Adrenal gland (tissue), 12 donors: Measurements from ENCODE around the gene PDIK1L. TPM values are rescaled to one million over a fixed set of nuclear protein-coding genes. Genes with fewer than 3 reads are reported as not detected.

ENCODE experiments used
- DNase-seq, 7 donors: peaks; one replicate each; pipeline ENCODE4 v3.0.0-alpha.2; 2019 to 2020
- H3K27ac ChIP-seq, 5 donors: fragments of 200-600 bp; sonication (generic) in 4 of 5; 1 replicate in 3 of 5; 2 replicates in 2 of 5; pipeline versions ENCODE4 v1.5.1 to v1.8.0; 2016 to 2020; ENCODE audit warnings: mild to moderate bottlenecking in 1 of 5
- H3K27me3 ChIP-seq: fragments of 200-600 bp; 2 replicates; pipeline ENCODE4 v1.8.0; 2021
- H3K36me3 ChIP-seq, 2 donors: fragments of 200-600 bp; replicated peaks in 1 of 2; 1 replicate in 1 of 2; 2 replicates in 1 of 2; pipeline versions ENCODE4 v1.5.1 to v1.8.0; 2018 to 2022
- H3K4me1 ChIP-seq, 2 donors: fragments of 200-600 bp; replicated peaks in 1 of 2; 1 replicate in 1 of 2; 2 replicates in 1 of 2; pipeline versions ENCODE4 v1.5.1 to v1.8.0; 2018 to 2021
- H3K4me3 ChIP-seq, 4 donors: fragments of 200-600 bp; sonication (generic) in 3 of 4; one replicate each; pipeline ENCODE4 v1.5.1; 2016 to 2018
- H3K9me3 ChIP-seq, 3 donors: fragments of 200-600 bp; sonication (generic) in 1 of 3; replicated peaks in 1 of 3; 1 replicate in 2 of 3; 2 replicates in 1 of 3; pipeline versions ENCODE4 v1.5.1 to v1.8.0; 2016 to 2021
- POLR2A ChIP-seq, 2 donors: fragments of 450-650 bp; IDR thresholded peaks; one replicate each; pipeline ENCODE4 v1.6.1; 2017; ENCODE audit warnings: antibody characterized with exemption in 2 of 2, mild to moderate bottlenecking in 2 of 2, moderate library complexity in 1 of 2
- WGBS, 4 donors: extraction: QIAGEN DNeasy Blood & Tissue Kit in 2 of 4; methylation state at CpG; one replicate each; pipeline versions ENCODE4 v1.1.5 to v1.1.7; 2013 to 2017; 5-methylcytosine and 5-hydroxymethylcytosine counted together
- intact Hi-C, 2 donors: fragments of 100-400 bp; cut with DNase I; formaldehyde crosslinking; loops; one replicate each; pipeline versions ENCODE4 v1.14.1 to v1.15.0; 2022 to 2023
- polyA plus RNA-seq, 3 donors: library from polyadenylated mRNA; stranded (reverse); fragments of 200-250 nt in 2 of 3; fragments of 350-450 nt in 1 of 3; fragmentation: Illumina TruSeq in 1 of 3; extraction: RNeasy Lipid Tissue Mini Kit (QIAGEN cat#74804) in 1 of 3; gene quantifications; one replicate each; pipeline ENCODE4 v1.2.3, GENCODE V29; 2013 to 2014
- total RNA-seq, 9 donors: library from RNA; depleted of rRNA in 4 of 9; stranded (reverse); fragments of >200 nt in 4 of 9; fragments of 120-200 nt in 1 of 9; fragmentation: NEBNext Ultra II Directional in 1 of 9; extraction: Animal tissue kit (Norgen Biotek cat#: 25700) in 1 of 9; gene quantifications; one replicate each; pipeline versions ENCODE4 v1.1.0 to v1.2.4, GENCODE V29; 2013 to 2023
- TF ChIP-seq, protein P1 (sequence below), 6 experiments: fragments of 450-650 bp in 4 of 6; fragments of 200-600 bp in 2 of 6; sonication (generic) in 1 of 6; IDR thresholded peaks; 1 replicate in 5 of 6; 2 replicates in 1 of 6; pipeline versions ENCODE4 v1.5.1 to v1.8.0; 2016 to 2021; ENCODE audit warnings: antibody characterized with exemption in 6 of 6, mild to moderate bottlenecking in 2 of 6, moderate library complexity in 1 of 6
- donor health status: healthy with polysubstance abuse.
- donor health status: Bipolar disorder and iron deficiency.
- donor health status: DM: yes; HTN: yes; CAD: no.
- donor health status: DM: no; HTN: no; CAD: no.
- donor health status: DM: no; HTN: no; CAD: no.
- donor health status: DM: yes; HTN: yes; CAD: no.

The PDIK1L gene
- total and polyA plus RNA-seq, 12 donors, result 1.6 to 9.8 (median 7.2) TPM

DNA sequence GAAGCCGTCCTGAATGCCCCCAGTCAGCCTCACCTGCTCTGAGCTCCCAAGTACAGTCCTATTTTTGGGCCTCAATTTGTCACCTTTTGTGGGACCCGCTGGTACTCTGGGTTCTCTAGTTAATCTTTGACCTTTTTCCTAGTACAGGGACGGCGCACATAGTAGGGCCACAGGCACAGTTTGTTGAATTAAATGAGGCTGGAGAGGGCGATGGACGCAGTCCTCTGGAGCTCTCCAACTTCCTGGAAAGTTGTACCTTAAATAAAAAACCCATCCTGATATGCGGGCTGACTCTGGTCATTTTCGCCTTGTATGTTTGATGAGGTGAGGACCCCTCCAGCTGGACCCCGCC, 52.0 kb downstream of the PDIK1L start:
- WGBS, 4 donors, result 52 to 68% (median 65%) methylated on average over 9 of the region's 9 CpGs
- no peaks in the 10 kb centered on the region for H3K27me3 ChIP-seq
- no peaks in the 10 kb centered on the region for H3K36me3 ChIP-seq
- no peak for DNase-seq
- no peak for TF ChIP-seq POLR2A (IDR thresholded peaks at IDR 0.05)
- TF ChIP-seq, protein P1, sequence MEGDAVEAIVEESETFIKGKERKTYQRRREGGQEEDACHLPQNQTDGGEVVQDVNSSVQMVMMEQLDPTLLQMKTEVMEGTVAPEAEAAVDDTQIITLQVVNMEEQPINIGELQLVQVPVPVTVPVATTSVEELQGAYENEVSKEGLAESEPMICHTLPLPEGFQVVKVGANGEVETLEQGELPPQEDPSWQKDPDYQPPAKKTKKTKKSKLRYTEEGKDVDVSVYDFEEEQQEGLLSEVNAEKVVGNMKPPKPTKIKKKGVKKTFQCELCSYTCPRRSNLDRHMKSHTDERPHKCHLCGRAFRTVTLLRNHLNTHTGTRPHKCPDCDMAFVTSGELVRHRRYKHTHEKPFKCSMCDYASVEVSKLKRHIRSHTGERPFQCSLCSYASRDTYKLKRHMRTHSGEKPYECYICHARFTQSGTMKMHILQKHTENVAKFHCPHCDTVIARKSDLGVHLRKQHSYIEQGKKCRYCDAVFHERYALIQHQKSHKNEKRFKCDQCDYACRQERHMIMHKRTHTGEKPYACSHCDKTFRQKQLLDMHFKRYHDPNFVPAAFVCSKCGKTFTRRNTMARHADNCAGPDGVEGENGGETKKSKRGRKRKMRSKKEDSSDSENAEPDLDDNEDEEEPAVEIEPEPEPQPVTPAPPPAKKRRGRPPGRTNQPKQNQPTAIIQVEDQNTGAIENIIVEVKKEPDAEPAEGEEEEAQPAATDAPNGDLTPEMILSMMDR (IDR thresholded peaks at IDR 0.05), result no peak
- no peaks in the 10 kb centered on the region for H3K9me3 ChIP-seq
- H3K4me1 ChIP-seq, result peaks cover 10 to 15% of the 10 kb centered on the region in 2 donors
- no peak overlapping the region for H3K27ac ChIP-seq
- intact Hi-C loops, result loop anchor here in 1 of 2 donors (10.0 kb wide), 1 partner anchor 129 kb away; no protein-coding TSS in a partner anchor
- H3K4me3 ChIP-seq, result peak overlapping the region in 1 of 4 donors; percentile 72

DNA sequence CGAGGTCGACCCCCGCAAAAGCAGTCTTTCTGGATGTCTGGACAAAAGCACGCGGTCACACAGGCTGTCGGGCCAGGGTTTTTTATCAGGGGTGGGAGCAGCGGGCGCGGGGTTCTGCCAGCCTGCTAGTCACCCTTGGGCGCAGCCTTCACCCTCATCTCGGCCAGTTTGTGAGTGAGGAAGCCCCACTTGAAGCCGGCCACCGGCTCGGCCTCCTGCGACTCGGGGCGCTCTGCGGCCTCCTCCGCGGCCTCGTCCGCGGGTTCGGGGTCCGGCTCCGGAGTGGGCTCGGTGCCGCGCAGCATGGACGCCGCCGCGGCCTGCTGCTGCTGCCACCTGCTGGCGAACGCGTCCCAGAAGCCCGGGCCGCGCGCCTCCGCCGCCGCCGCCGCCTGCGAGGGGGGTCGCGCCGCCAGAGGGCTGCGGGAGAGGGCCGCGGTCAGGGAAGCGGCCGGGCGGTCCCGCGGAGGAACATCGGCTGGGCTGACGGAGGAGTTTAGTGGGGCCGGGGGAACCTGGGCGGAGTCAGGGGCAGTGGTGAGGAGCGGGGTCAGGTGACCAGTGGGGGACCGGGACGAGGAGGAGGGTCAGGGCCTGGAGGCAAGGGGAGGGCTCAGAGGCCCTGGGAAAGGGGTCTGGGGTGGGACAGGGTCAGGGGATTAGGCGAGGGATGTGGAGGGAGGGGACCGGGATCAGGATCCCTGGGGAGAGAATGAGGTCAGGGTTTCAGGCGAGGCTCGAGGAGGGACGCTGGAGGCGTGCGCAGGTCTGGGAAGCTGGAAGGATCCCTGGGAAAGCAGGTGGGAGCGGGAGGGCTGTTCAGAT, 52.6 kb downstream of the PDIK1L start:
- WGBS, 4 donors, result 8 to 16% (median 11%) methylated on average over 34 to 72 of the region's 72 CpGs

DNA sequence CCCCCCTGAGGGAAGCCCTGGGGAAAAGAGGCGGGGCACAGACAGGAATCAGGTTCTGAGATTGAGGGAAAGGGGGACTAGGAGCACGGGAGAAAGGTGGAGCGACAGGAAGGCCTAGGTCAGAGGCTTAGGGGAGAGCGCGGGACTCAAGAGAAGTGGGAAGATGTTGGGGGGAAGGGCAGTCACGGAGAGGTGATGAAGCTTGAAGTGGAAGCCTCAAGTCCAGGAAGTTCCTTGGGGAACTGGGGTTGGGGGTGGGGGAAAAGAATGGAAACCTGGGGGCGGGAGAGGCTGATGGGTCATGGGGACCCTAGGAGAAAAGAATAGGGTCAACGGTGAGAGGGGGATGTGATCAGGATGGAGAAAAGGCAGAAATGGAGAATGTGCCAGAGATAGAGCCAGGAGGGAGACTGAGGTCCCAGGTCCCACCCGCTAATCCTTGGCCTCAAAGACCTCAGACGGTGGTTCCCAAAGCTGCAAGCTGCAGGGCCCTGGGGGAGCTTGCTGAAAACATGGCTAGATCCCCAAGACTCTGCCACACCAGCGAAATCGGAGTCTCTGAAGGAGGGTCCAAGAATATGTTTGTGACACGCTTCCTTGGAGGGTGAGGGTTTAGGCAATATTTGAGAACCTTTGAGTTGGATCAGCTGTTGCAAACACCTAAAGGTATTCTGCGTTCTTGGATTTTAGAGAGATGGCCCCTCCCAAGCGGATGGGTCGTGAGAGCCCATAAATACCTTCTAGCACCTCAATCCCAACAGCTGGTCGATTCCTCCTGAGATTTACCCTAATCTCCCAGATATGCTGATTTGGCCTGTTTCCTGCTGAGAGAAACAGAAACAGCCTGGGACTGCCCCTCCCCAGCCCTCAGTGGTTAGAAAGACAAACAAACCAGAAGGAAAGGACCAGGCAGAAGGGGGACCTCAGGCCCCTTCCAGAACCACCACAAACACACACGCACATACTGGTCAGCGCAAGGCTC, 53.5 kb downstream of the PDIK1L start:
- no peak for DNase-seq
- H3K27ac ChIP-seq, result no peak overlapping the region
- H3K4me1 ChIP-seq, result peaks cover 12 to 21% of the 10 kb centered on the region in 2 donors
- H3K36me3 ChIP-seq, result no peaks in the 10 kb centered on the region
- intact Hi-C loops, result loop anchor here (5.0 to 10.0 kb wide), 3 partner anchors 67 to 157 kb away; partner anchors contain the start of gene CEP85 (in 1 of the 2)
- H3K9me3 ChIP-seq, result no peaks in the 10 kb centered on the region
- no peak overlapping the region for H3K4me3 ChIP-seq
- H3K27me3 ChIP-seq, result no peaks in the 10 kb centered on the region
- TF ChIP-seq, protein P1 (IDR thresholded peaks at IDR 0.05), result no peak
- no peak for TF ChIP-seq POLR2A (IDR thresholded peaks at IDR 0.05)
- WGBS, 4 donors, result 75 to 77% (median 76%) methylated on average over 19 of the region's 19 CpGs

More for the DNA sequence above, 52.6 kb downstream of the PDIK1L start:
- Histone ChIP-seq H3K36me3 (no peaks in the 10 kb centered on the region), H3K27ac (no peak overlapping the region), H3K4me1 (peaks cover 10 to 17% of the 10 kb centered on the region in 2 donors), H3K9me3 (no peaks in the 10 kb centered on the region), H3K4me3 (peak overlapping the region in 1 of 4 donors; percentile 72), H3K27me3 (no peaks in the 10 kb centered on the region)
- TF ChIP-seq, protein P1 (IDR thresholded peaks at IDR 0.05), result peak in 4 of 6 experiments; percentile 10 to 79 (median 72)
- TF ChIP-seq POLR2A (IDR thresholded peaks at IDR 0.05), result no peak
- intact Hi-C loops, result loop anchor here in 1 of 2 donors (10.0 kb wide), 1 partner anchor 129 kb away; no protein-coding TSS in a partner anchor
- peak in 2 of 7 donors; percentile 28 to 33 for DNase-seq
